Activated CD4-positive, alpha-beta memory T cell treated with anti-CD3 and anti-CD28 coated beads for 36 hours (primary cell): ENCODE results near the gene INSC. TPM values are rescaled to one million over a fixed set of nuclear protein-coding genes. Genes with fewer than 3 reads are reported as not detected.

ENCODE experiments used
- CTCF ChIA-PET: fragments of 350-600 bp; sonication (Branson Sonifier 250); formaldehyde crosslinking; loops from one replicate; lab custom pipeline; 2021; ENCODE audit warnings: antibody characterized with exemption, inconsistent platforms; lab: Charles Lee
- POLR2A ChIA-PET: fragments of 350-600 bp; sonication (Branson Sonifier 250); formaldehyde crosslinking; loops from one replicate; lab custom pipeline; 2021; ENCODE audit warnings: antibody characterized with exemption; lab: Charles Lee
- DNase-seq: peaks from one replicate; pipeline ENCODE4 v3.0.0-alpha.2; 2020
- H3K27ac Mint-ChIP-seq: one replicate; pipeline ENCODE4 v1.8.0; 2021; ENCODE audit warnings: mixed read lengths
- H3K27me3 Mint-ChIP-seq: one replicate; pipeline ENCODE4 v1.8.0; 2021; ENCODE audit warnings: mixed read lengths
- H3K36me3 Mint-ChIP-seq: one replicate; pipeline ENCODE4 v1.8.0; 2021; ENCODE audit warnings: mixed read lengths
- H3K4me1 Mint-ChIP-seq: one replicate; pipeline ENCODE4 v1.8.0; 2021; ENCODE audit warnings: low read depth, mixed read lengths
- H3K4me3 Mint-ChIP-seq: one replicate; pipeline ENCODE4 v1.8.0; 2021; ENCODE audit warnings: mild to moderate bottlenecking, mixed read lengths
- H3K9me3 Mint-ChIP-seq: one replicate; pipeline ENCODE4 v1.8.0; 2021; ENCODE audit warnings: mixed read lengths
- intact Hi-C: fragments of 100-400 bp; cut with micrococcal nuclease; formaldehyde crosslinking; loops from one replicate; pipeline ENCODE4 v1.15.1; 2023
- total RNA-seq, 2 experiments: library from RNA; stranded (reverse); gene quantifications; one replicate each; pipeline ENCODE4 v1.2.3, GENCODE V29; 2021

The INSC gene
- total RNA-seq, 2 experiments from 2014 or later: 0.34 to 0.36 TPM

GRCh38 chr11:15112131-15112541, 2.6 kb upstream of the INSC start:
- Mint-ChIP-seq H3K9me3 (no peaks in the 10 kb centered on the region), H3K4me3 (no peak overlapping the region), H3K4me1 (peaks cover 10% of the 10 kb centered on the region), H3K27ac (no peak overlapping the region), H3K36me3 (no peaks in the 10 kb centered on the region), H3K27me3 (peaks cover 22% of the 10 kb centered on the region)
- ChIA-PET CTCF (interaction anchor here (3.0 kb wide), 1 partner anchor 12 kb away, joined by 16 read pairs; no protein-coding TSS in a partner anchor), POLR2A (no interaction called here)
- intact Hi-C loops: no loop called here
- no peak for DNase-seq

- Mint-ChIP-seq H3K27me3 (peaks cover 32% of the 10 kb centered on the region), H3K27ac (no peak overlapping the region), H3K4me3 (no peak overlapping the region), H3K36me3 (no peaks in the 10 kb centered on the region), H3K9me3 (no peaks in the 10 kb centered on the region), H3K4me1 (peaks cover 10% of the 10 kb centered on the region)
- POLR2A ChIA-PET: no interaction called here
- intact Hi-C loops: no loop called here
- peak; percentile 19 for DNase-seq
- CTCF ChIA-PET: interaction anchor here (0.9 to 1.6 kb wide), 4 partner anchors 13 to 205 kb away, joined by 3 to 4 read pairs (median 4); no protein-coding TSS in a partner anchor
Measured at GRCh38 chr11:15113381-15113780, 1.3 kb upstream of the INSC start.

GRCh38 chr11:15115686-15116085, 963 bp downstream of the INSC start:
- peaks cover 35% of the 10 kb centered on the region for H3K27me3 Mint-ChIP-seq
- CTCF ChIA-PET: interaction anchor here (0.8 to 1.5 kb wide), 2 partner anchors 15 to 38 kb away, joined by 3 to 4 read pairs; no protein-coding TSS in a partner anchor
- no peak for DNase-seq
- POLR2A ChIA-PET: no interaction called here
- H3K9me3 Mint-ChIP-seq: no peaks in the 10 kb centered on the region
- no peak overlapping the region for H3K27ac Mint-ChIP-seq
- no peak overlapping the region for H3K4me3 Mint-ChIP-seq
- H3K4me1 Mint-ChIP-seq: peaks cover 10% of the 10 kb centered on the region
- no peaks in the 10 kb centered on the region for H3K36me3 Mint-ChIP-seq
- intact Hi-C loops: no loop called here

GRCh38 chr11:15117751-15118150, 3.0 kb downstream of the INSC start:
- H3K27me3 Mint-ChIP-seq: peaks cover 41% of the 10 kb centered on the region
- no peak overlapping the region for H3K4me3 Mint-ChIP-seq
- no peaks in the 10 kb centered on the region for H3K36me3 Mint-ChIP-seq
- CTCF ChIA-PET: interaction anchor here (1.6 kb wide), 1 partner anchor 17 kb away, joined by 9 read pairs; no protein-coding TSS in a partner anchor
- H3K9me3 Mint-ChIP-seq: no peaks in the 10 kb centered on the region
- H3K27ac Mint-ChIP-seq: no peak overlapping the region
- no peak for DNase-seq
- peaks cover 10% of the 10 kb centered on the region for H3K4me1 Mint-ChIP-seq
- intact Hi-C loops: no loop called here
- POLR2A ChIA-PET: no interaction called here

- no peak for DNase-seq
- Mint-ChIP-seq H3K27me3 (peaks cover 45% of the 10 kb centered on the region), H3K27ac (no peak overlapping the region), H3K36me3 (no peaks in the 10 kb centered on the region), H3K4me1 (peaks cover 9% of the 10 kb centered on the region), H3K4me3 (no peak overlapping the region), H3K9me3 (no peaks in the 10 kb centered on the region)
- ChIA-PET POLR2A (no interaction called here), CTCF (interaction anchor here (1.6 kb wide), 1 partner anchor 18 kb away, joined by 9 read pairs; no protein-coding TSS in a partner anchor)
- intact Hi-C loops: no loop called here
Measured at GRCh38 chr11:15118431-15118830, 3.7 kb downstream of the INSC start.

GRCh38 chr11:15119352-15119751, 4.6 kb downstream of the INSC start:
- H3K27me3 Mint-ChIP-seq: peaks cover 44% of the 10 kb centered on the region
- H3K4me3 Mint-ChIP-seq: no peak overlapping the region
- CTCF ChIA-PET: no interaction called here
- H3K9me3 Mint-ChIP-seq: no peaks in the 10 kb centered on the region
- peaks cover 4% of the 10 kb centered on the region for H3K4me1 Mint-ChIP-seq
- H3K36me3 Mint-ChIP-seq: no peaks in the 10 kb centered on the region
- no peak overlapping the region for H3K27ac Mint-ChIP-seq
- intact Hi-C loops: no loop called here
- no peak for DNase-seq
- POLR2A ChIA-PET: no interaction called here

GRCh38 chr11:15119826-15120225, 5.1 kb downstream of the INSC start:
- intact Hi-C loops: no loop called here
- no peak for DNase-seq
- Mint-ChIP-seq H3K27ac (no peak overlapping the region), H3K27me3 (peaks cover 47% of the 10 kb centered on the region), H3K4me1 (peaks cover 4% of the 10 kb centered on the region), H3K4me3 (no peak overlapping the region), H3K36me3 (no peaks in the 10 kb centered on the region), H3K9me3 (no peaks in the 10 kb centered on the region)
- POLR2A ChIA-PET: no interaction called here
- CTCF ChIA-PET: no interaction called here

GRCh38 chr11:15123849-15124248, 9.1 kb downstream of the INSC start:
- Mint-ChIP-seq H3K36me3 (no peaks in the 10 kb centered on the region), H3K4me3 (no peak overlapping the region), H3K9me3 (no peaks in the 10 kb centered on the region), H3K27ac (no peak overlapping the region), H3K27me3 (peaks cover 30% of the 10 kb centered on the region), H3K4me1 (no peaks in the 10 kb centered on the region)
- DNase-seq: no peak
- CTCF ChIA-PET: interaction anchor here (1.3 kb wide), 1 partner anchor 23 kb away, joined by 4 read pairs; no protein-coding TSS in a partner anchor
- intact Hi-C loops: no loop called here
- POLR2A ChIA-PET: no interaction called here

- no peak overlapping the region for H3K27ac Mint-ChIP-seq
- ChIA-PET POLR2A (no interaction called here), CTCF (no interaction called here)
- no peaks in the 10 kb centered on the region for H3K4me1 Mint-ChIP-seq
- intact Hi-C loops: no loop called here
- no peaks in the 10 kb centered on the region for H3K9me3 Mint-ChIP-seq
- no peak for DNase-seq
- H3K4me3 Mint-ChIP-seq: no peak overlapping the region
- H3K27me3 Mint-ChIP-seq: peaks cover 26% of the 10 kb centered on the region
- H3K36me3 Mint-ChIP-seq: no peaks in the 10 kb centered on the region
Measured at GRCh38 chr11:15124528-15124927, 9.8 kb downstream of the INSC start.

GRCh38 chr11:15127341-15127740, 12.6 kb downstream of the INSC start:
- Mint-ChIP-seq H3K4me3 (no peak overlapping the region), H3K36me3 (no peaks in the 10 kb centered on the region), H3K27me3 (peaks cover 23% of the 10 kb centered on the region), H3K4me1 (no peaks in the 10 kb centered on the region), H3K27ac (no peak overlapping the region), H3K9me3 (no peaks in the 10 kb centered on the region)
- POLR2A ChIA-PET: no interaction called here
- DNase-seq: no peak
- CTCF ChIA-PET: interaction anchor here (1.6 kb wide), 1 partner anchor 27 kb away, joined by 4 read pairs; no protein-coding TSS in a partner anchor
- intact Hi-C loops: no loop called here

GRCh38 chr11:15128621-15129020, 13.9 kb downstream of the INSC start:
- CTCF ChIA-PET: no interaction called here
- Mint-ChIP-seq H3K36me3 (no peaks in the 10 kb centered on the region), H3K27ac (no peak overlapping the region), H3K9me3 (no peaks in the 10 kb centered on the region), H3K27me3 (peaks cover 20% of the 10 kb centered on the region), H3K4me1 (no peaks in the 10 kb centered on the region), H3K4me3 (no peak overlapping the region)
- intact Hi-C loops: no loop called here
- DNase-seq: no peak
- POLR2A ChIA-PET: no interaction called here

- ChIA-PET CTCF (no interaction called here), POLR2A (no interaction called here)
- intact Hi-C loops: no loop called here
- Mint-ChIP-seq H3K4me3 (no peak overlapping the region), H3K27ac (no peak overlapping the region), H3K36me3 (no peaks in the 10 kb centered on the region), H3K4me1 (no peaks in the 10 kb centered on the region), H3K27me3 (peaks cover 11% of the 10 kb centered on the region), H3K9me3 (no peaks in the 10 kb centered on the region)
- DNase-seq: no peak
Measured at GRCh38 chr11:15136166-15136565, 21.4 kb downstream of the INSC start.
